Natural killer cell treated with Interleukin-12 subunit alpha and Interleukin-12 subunit beta and Interleukin-15 and Interleukin-18, amount 100 ng/mL, for 72 hours (primary cell): Measurements from ENCODE around the gene NDFIP2. TPM values are rescaled to one million over a fixed set of nuclear protein-coding genes. Genes with fewer than 3 reads are reported as not detected.

Experiments
- ATAC-seq, 2 donors: fragments of 150-1000 bp; cut with Tn5 transposase in 1 of 2; sonication (Bioruptor Pico), chemical (Tn5 transposase) in 1 of 2; 2 replicates each; pipeline ENCODE4 v1.10.0; 2021
- DNase-seq: peaks from one replicate; pipeline ENCODE4 v3.0.0; 2022; ENCODE audit warnings: low spot score
- H3K27ac Mint-ChIP-seq, 2 donors: 1 replicate in 1 of 2; 2 replicates in 1 of 2; pipeline ENCODE4 v1.8.0; 2022; ENCODE audit warnings: mixed read lengths in 2 of 2, mild to moderate bottlenecking in 1 of 2, moderate library complexity in 1 of 2
- H3K27me3 Mint-ChIP-seq, 2 donors: 1 replicate in 1 of 2; 2 replicates in 1 of 2; pipeline ENCODE4 v1.8.0; 2022; ENCODE audit warnings: mixed read lengths in 2 of 2
- H3K36me3 Mint-ChIP-seq: one replicate; pipeline ENCODE4 v1.8.0; 2022; ENCODE audit warnings: mixed read lengths
- H3K4me1 Mint-ChIP-seq, 2 donors: 1 replicate in 1 of 2; 2 replicates in 1 of 2; pipeline ENCODE4 v1.8.0; 2022; ENCODE audit warnings: low read depth in 2 of 2, mixed read lengths in 2 of 2, mild to moderate bottlenecking in 1 of 2
- H3K4me3 Mint-ChIP-seq: one replicate; pipeline ENCODE4 v1.8.0; 2022; ENCODE audit warnings: mixed read lengths
- H3K9me3 Mint-ChIP-seq: 2 replicates; pipeline ENCODE4 v1.8.0; 2022; ENCODE audit warnings: mixed read lengths
- total RNA-seq, 2 donors: library from RNA; stranded (reverse); gene quantifications; one replicate each; pipeline ENCODE4 v1.2.3, GENCODE V29; 2022

Gene NDFIP2, protein sequence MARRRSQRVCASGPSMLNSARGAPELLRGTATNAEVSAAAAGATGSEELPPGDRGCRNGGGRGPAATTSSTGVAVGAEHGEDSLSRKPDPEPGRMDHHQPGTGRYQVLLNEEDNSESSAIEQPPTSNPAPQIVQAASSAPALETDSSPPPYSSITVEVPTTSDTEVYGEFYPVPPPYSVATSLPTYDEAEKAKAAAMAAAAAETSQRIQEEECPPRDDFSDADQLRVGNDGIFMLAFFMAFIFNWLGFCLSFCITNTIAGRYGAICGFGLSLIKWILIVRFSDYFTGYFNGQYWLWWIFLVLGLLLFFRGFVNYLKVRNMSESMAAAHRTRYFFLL
- 100 to 1,000 TPM in 1 of 2 donors, 10 to 100 TPM in 1; 54.1 to 110 TPM for total RNA-seq

DNA sequence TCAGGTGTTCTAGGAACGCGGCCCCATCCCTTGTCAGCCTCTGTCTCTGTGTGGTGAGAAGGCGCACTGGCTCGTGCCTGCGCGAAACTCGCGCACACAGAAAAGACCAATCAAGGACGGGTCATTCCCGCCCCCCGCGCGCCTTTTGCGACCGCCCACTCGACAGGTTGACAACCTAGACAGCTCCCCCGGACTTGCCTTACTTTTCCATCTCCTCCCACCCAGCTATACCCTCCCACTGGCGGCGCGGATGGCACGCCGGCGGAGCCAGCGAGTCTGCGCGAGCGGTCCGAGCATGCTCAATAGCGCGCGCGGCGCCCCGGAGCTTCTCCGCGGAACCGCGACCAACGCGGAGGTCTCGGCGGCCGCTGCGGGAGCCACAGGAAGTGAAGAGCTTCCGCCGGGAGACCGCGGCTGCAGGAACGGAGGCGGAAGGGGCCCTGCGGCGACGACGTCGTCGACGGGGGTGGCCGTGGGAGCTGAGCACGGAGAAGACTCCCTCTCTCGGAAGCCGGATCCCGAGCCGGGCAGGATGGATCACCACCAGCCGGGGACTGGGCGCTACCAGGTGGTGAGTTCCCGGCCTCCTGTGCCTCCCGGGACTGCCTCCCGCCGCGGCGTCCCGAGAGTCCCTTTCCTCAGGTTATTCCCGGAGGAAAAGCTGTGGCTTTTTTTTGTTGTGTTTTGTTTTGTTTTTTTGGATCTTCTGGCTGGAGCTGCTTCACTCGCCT, at the start of gene NDFIP2:
TSS of gene NDFIP2 (plus strand) at position 202 of the 731 bp plus-strand sequence. CDS start at position 251, 49 bp downstream.
- Mint-ChIP-seq H3K27me3 (peaks cover 0 to 2% of the 10 kb centered on the region in 2 donors), H3K4me1 (peaks cover 44 to 54% of the 10 kb centered on the region in 2 donors)

DNA sequence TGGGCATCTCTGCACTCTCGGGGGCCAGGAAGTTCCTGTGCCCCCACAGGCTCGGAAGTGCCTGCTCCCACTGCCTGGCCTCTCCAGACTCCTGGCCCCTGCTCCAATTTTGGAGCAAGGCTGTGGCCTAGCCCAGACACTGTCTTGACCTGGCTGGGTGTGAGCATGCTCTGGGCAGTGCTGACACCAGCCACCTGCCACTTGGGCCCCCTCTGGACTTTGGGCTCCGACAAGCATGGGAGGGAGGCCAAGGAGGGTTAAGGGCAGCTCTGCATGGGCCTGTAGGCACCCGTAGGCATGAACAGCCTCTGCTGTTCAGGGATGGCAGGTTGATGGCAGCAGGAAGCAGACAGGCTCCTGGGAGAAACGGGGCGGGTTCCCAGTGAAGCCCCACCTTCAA, 48.9 kb upstream of the NDFIP2 start:
- no peak for ATAC-seq

More for the DNA sequence above, at the start of gene NDFIP2:
- Mint-ChIP-seq H3K4me3 (peak within 1 kb of the TSS; percentile 96), H3K27ac (peak within 1 kb of the TSS; percentile 94 to 95), H3K9me3 (no peaks in the 10 kb centered on the region), H3K36me3 (peaks cover 13% of the 10 kb centered on the region)
- DNase-seq: peak; percentile 95
- peak; percentile 92 to 94 for ATAC-seq

DNA sequence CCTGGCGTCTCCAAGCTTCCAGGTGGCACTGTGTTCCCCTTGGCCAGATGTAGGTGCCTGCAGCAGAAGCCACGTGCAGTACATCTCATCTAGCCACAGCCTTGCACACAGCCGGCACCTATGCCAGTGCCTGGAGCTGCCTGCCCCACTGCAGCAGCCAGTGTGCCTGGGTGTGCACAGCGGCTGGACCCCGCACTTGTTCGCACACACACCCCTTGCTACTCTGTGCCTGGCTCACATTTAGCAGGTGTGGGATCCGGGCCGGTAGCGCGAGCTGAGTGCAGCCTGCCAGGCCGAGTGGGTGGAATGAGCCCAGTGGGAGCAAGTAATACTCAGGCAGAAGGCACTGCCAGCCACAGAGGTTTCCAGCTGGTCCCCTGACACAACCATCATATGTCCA, 48.0 kb upstream of the NDFIP2 start:
- H3K27me3 Mint-ChIP-seq: no peaks in the 10 kb centered on the region
- no peak for DNase-seq

More for the DNA sequence above, 48.9 kb upstream of the NDFIP2 start:
- Mint-ChIP-seq H3K9me3 (no peaks in the 10 kb centered on the region), H3K4me1 (peaks cover 0 to 8% of the 10 kb centered on the region in 2 donors), H3K27me3 (no peaks in the 10 kb centered on the region), H3K4me3 (no peak overlapping the region), H3K27ac (no peak overlapping the region), H3K36me3 (no peaks in the 10 kb centered on the region)
- no peak for DNase-seq

DNA sequence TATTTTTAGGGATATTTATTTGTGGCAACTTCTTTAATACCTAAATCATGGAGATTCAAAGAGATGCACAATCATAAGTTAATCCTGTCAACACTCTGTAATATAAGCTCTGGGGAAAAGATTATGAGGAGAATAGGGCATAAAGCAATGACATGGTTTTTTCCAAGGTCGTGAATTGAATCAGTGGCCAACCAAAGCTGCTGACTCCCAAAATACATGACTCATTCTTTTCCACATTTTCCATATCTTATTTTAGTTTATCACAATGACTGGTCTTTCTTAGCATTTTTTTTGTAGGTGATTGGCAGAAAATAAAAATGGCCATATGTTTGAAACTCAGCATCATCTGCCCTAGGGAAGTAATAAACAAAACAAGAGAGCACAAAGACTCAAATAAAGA, 46.4 kb upstream of the NDFIP2 start:
- Mint-ChIP-seq H3K4me3 (no peak overlapping the region), H3K4me1 (no peaks in the 10 kb centered on the region), H3K27me3 (no peaks in the 10 kb centered on the region), H3K27ac (no peak overlapping the region), H3K9me3 (no peaks in the 10 kb centered on the region), H3K36me3 (no peaks in the 10 kb centered on the region)
- DNase-seq (no peak), ATAC-seq (no peak)

More for the DNA sequence above, 48.0 kb upstream of the NDFIP2 start:
- no peaks in the 10 kb centered on the region for H3K9me3 Mint-ChIP-seq
- H3K27ac Mint-ChIP-seq: no peak overlapping the region
- H3K36me3 Mint-ChIP-seq: no peaks in the 10 kb centered on the region
- ATAC-seq: no peak
- H3K4me3 Mint-ChIP-seq: no peak overlapping the region
- peaks cover 0 to 1% of the 10 kb centered on the region in 2 donors for H3K4me1 Mint-ChIP-seq

DNA sequence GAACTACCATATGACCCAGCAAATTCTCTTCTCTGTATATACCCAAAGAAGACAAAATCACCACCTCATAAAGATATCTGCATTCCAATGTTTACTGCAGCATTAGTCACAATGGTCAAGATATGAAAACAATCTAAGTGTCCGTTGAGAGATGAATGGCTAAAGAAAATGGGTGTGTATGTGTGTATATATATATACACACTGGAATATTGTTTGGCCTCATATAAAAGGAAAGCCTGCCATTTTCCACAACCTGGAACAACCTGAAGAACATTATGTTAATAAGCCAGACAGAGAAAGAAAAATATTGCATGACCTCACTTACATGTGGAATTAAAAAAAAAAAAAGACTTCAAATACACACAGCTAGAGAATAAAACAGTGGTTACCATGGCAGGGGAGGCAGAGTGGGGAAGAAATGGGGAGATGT, 45.4 kb upstream of the NDFIP2 start:
- no peaks in the 10 kb centered on the region for H3K4me1 Mint-ChIP-seq
- no peaks in the 10 kb centered on the region for H3K9me3 Mint-ChIP-seq
- no peaks in the 10 kb centered on the region for H3K27me3 Mint-ChIP-seq
- peak overlapping the region in 1 of 2 donors; percentile 56 for H3K27ac Mint-ChIP-seq
- no peak for ATAC-seq
- H3K4me3 Mint-ChIP-seq: no peak overlapping the region
- no peaks in the 10 kb centered on the region for H3K36me3 Mint-ChIP-seq
- no peak for DNase-seq

DNA sequence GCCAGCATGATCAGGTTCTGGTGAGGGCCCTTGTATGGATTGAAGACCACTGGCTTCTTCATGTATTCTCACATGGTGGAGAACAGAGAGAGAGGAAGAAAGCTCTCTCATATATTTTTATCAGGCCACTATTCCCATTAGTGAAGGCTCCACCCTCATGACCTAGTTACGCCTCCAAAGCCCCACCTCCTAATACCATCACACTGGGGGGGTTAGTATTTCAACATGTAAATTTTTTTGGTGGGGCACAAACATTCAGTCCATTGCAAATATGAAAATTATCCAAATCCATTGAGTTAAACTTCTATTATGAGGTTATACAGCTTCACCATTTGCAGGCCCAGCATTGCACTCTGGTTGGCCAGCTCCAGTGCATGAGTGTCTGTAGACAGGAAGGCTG, 41.7 kb upstream of the NDFIP2 start:
- no peak overlapping the region for H3K4me3 Mint-ChIP-seq
- no peaks in the 10 kb centered on the region for H3K36me3 Mint-ChIP-seq
- H3K9me3 Mint-ChIP-seq: no peaks in the 10 kb centered on the region
- no peak for ATAC-seq
- no peaks in the 10 kb centered on the region for H3K27me3 Mint-ChIP-seq
- DNase-seq: no peak
- H3K27ac Mint-ChIP-seq: no peak overlapping the region
- no peaks in the 10 kb centered on the region for H3K4me1 Mint-ChIP-seq

DNA sequence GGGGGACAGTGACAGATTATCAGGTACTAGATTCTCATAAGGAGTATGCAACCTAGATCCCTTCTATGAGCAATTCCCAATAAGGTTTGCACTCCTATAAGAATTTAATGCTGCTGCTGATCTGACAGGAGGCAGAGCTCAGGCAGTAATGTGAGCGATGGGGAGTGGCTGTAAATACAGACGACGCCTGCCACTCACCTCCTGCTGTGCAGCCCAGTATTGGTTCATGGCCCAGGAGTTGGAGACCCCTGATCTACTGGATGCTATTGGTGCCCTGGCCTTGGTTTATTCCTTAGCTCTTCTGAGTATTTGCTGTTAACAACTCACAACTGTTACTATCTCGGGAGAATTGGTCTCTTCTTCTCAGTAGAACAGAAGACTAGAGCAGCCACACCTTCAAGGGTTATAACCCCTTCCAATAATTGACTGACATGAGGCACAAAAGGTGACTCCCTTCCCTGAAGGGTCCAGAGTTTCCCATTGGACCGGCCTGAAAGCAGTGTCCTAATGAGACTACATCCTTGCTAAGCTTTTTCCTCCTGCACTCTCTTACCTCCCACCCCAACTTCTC, 39.9 kb upstream of the NDFIP2 start:
- Mint-ChIP-seq H3K4me1 (peaks cover 8% of the 10 kb centered on the region in 2 donors), H3K9me3 (no peaks in the 10 kb centered on the region), H3K4me3 (no peak overlapping the region), H3K27ac (peak overlapping the region in 1 of 2 donors; percentile 19), H3K36me3 (no peaks in the 10 kb centered on the region), H3K27me3 (no peaks in the 10 kb centered on the region)
- ATAC-seq: no peak
- no peak for DNase-seq

DNA sequence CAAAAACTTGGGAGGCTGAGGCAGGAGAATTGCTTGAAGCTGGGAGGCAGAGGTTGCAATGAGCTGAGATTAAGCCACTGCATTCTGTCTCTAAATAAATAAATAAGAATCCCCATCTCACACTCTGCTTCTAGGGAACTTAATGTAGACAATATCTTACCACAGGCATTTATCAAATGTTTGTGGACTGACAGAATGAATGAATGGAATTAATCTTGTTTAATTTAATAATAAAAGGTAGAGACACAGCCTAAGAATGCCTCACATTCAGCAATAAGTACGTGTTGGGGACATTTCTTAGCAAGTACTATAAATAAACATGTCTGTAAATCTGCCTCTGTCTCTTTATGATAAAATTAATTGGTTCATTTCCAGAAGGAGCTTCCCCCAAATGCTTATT, 38.7 kb upstream of the NDFIP2 start:
- no peak for ATAC-seq
- Mint-ChIP-seq H3K4me3 (no peak overlapping the region), H3K27me3 (no peaks in the 10 kb centered on the region), H3K36me3 (no peaks in the 10 kb centered on the region), H3K27ac (no peak overlapping the region), H3K4me1 (peaks cover 14 to 17% of the 10 kb centered on the region in 2 donors), H3K9me3 (no peaks in the 10 kb centered on the region)
- DNase-seq: no peak

DNA sequence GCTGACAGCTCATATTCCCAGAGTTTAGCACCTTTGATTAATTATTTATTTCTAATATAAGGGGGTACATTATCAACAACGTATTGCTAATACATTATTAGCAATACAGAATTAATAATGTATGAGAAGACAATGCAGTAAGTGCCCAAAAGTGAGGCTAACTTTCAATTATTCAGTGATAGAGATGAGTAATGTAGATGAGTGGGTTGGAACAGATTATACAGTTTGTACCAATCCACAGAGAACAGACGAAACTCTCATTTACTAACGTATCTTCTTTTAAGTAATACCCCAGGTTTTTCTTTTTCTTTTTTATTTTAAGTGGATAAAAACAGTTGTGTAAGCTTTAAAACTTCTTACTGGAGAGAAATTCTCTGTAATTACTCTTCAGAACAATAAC, 38.2 kb upstream of the NDFIP2 start:
- H3K27ac Mint-ChIP-seq: no peak overlapping the region

DNA sequence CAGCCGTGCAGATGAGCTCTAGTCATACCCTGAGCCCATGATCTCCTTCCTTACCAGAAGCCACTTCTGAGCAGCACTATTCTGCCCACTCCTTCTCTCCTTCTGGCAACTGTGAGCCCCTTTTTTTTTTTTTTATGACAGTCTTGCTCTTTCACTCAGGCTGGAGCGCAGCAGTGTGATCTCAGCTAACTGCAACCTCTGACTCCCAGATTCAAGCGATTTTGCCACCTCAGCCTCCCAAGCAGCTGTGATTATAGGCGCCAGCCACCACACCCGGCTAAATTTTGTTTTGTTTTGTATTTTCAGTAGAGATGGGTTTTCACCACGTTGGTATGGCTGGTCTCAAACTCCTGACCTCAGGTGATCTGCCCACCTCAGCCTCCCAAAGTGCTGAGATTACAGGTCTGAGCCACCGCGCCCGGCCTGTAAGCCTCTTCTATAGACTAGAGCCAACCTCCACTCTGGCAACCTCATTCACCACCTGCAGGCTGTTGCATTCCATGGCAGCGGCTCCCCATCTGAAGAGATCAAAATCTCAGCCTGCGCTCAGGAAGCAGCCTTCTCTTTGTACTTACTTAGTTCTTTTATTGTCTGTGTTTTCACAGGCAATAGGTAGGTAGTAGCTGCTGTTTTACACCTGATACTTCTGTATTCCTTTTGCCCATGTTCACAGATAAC, 34.8 kb upstream of the NDFIP2 start:
- Mint-ChIP-seq H3K4me3 (peak overlapping the region; percentile 6), H3K4me1 (peaks cover 43 to 52% of the 10 kb centered on the region in 2 donors), H3K9me3 (peaks cover 8% of the 10 kb centered on the region), H3K27me3 (no peaks in the 10 kb centered on the region), H3K27ac (peak overlapping the region; percentile 14 to 36), H3K36me3 (peaks cover 6% of the 10 kb centered on the region)
- peak; percentile 22 to 37 for ATAC-seq
- DNase-seq: no peak

More for the DNA sequence above, 38.2 kb upstream of the NDFIP2 start:
- Mint-ChIP-seq H3K4me1 (peaks cover 19 to 21% of the 10 kb centered on the region in 2 donors), H3K4me3 (no peak overlapping the region), H3K27me3 (no peaks in the 10 kb centered on the region), H3K9me3 (no peaks in the 10 kb centered on the region), H3K36me3 (no peaks in the 10 kb centered on the region)
- DNase-seq (no peak), ATAC-seq (no peak)

DNA sequence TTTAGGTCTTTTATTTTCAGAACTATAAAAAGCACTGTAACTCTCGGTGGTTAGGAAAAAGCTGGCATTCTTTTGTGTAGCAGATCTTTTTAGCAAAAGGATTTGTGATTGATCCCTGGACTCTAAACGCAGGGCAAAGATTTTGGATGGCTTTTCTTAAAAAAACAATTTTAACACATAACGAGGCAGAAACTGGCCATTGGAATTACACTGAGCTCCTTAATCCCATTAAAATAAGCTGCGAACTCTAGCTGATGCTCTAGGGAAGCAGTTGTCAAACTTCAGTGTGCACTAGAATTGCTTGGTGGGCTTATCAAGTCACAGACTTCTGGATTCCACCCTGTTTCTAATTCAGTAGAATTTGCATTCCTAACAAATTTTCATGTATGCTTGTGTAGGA, 33.8 kb upstream of the NDFIP2 start:
- DNase-seq: no peak
- H3K36me3 Mint-ChIP-seq: peaks cover 6% of the 10 kb centered on the region
- peaks cover 51 to 62% of the 10 kb centered on the region in 2 donors for H3K4me1 Mint-ChIP-seq
- no peak overlapping the region for H3K4me3 Mint-ChIP-seq
- H3K27ac Mint-ChIP-seq: no peak overlapping the region
- no peaks in the 10 kb centered on the region for H3K27me3 Mint-ChIP-seq
- peaks cover 8% of the 10 kb centered on the region for H3K9me3 Mint-ChIP-seq
- ATAC-seq: no peak

DNA sequence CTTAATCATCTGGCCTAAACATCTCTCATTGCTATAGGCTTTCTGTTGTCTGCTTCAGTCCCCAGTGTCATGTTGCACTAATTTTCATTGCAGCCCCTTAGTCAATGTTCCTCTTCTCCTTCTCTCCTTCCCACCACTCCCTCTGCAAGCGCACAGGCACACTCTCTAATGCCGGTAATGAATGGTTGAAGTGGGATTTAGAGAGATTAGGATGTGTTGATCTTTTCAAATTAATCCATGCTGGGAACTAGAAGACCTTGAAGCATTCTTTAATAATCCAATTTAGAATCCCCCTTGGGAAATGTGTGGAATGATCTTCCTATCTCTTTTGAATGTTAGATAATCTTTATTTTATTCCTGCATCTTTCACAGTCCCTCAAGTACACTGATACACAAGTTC, 33.2 kb upstream of the NDFIP2 start:
- no peak for DNase-seq
- ATAC-seq: no peak
- peaks cover 6% of the 10 kb centered on the region for H3K36me3 Mint-ChIP-seq
- H3K9me3 Mint-ChIP-seq: peaks cover 8% of the 10 kb centered on the region
- no peak overlapping the region for H3K4me3 Mint-ChIP-seq
- peaks cover 56 to 68% of the 10 kb centered on the region in 2 donors for H3K4me1 Mint-ChIP-seq
- H3K27me3 Mint-ChIP-seq: no peaks in the 10 kb centered on the region
- peak overlapping the region; percentile 45 to 60 for H3K27ac Mint-ChIP-seq

DNA sequence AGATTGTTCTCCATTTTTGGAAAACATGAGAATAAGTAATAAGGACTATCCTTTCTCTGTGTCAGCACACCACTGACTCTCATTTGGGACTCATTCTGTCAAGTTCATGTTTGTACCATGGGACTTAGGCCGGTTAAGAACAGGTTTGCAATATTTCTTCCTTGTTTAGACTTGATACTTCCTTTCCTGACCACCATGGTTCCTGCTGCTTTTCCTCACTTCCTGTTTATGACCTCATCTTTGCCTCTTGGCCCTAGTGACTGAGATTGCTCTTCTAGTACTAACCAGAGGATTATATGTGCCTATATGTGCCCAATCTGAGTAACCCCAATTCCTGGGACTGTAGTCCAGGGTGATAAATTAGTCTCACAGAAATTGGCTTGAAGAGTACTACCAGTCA, 32.5 kb upstream of the NDFIP2 start:
- DNase-seq (no peak), ATAC-seq (peak in 1 of 2 donors; percentile 35)
- H3K4me3 Mint-ChIP-seq: peak overlapping the region; percentile 51
- H3K4me1 Mint-ChIP-seq: peaks cover 61 to 75% of the 10 kb centered on the region in 2 donors
- peaks cover 6% of the 10 kb centered on the region for H3K36me3 Mint-ChIP-seq
- peak overlapping the region; percentile 45 to 60 for H3K27ac Mint-ChIP-seq
- peaks cover 8% of the 10 kb centered on the region for H3K9me3 Mint-ChIP-seq
- H3K27me3 Mint-ChIP-seq: no peaks in the 10 kb centered on the region
